H9 (cell line): ENCODE measurements around the gene EYA4. TPM values are rescaled to one million over a fixed set of nuclear protein-coding genes. Genes with fewer than 3 reads are reported as not detected.

Experiments
- DNase-seq: peaks from one replicate; pipeline ENCODE4 v3.0.0-alpha.2; 2017
- H2AFZ ChIP-seq: one replicate; pipeline ENCODE4 v1.6.1; 2013; ENCODE audit warnings: mild to moderate bottlenecking, low read length, control low read depth, moderate library complexity
- H2AK5ac ChIP-seq: 2 replicates; pipeline ENCODE4 v1.6.1; 2013; ENCODE audit warnings: low read length, control low read depth, mixed read lengths; ENCODE audit not compliant: insufficient read length
- H2BK120ac ChIP-seq: one replicate; pipeline ENCODE4 v1.6.1; 2013; ENCODE audit warnings: low read depth, mild to moderate bottlenecking, low read length, control low read depth, inconsistent platforms; ENCODE audit not compliant: poor library complexity, severe bottlenecking
- H2BK12ac ChIP-seq: 2 replicates; pipeline ENCODE4 v1.6.1; 2013; ENCODE audit warnings: low read length, control low read depth, mixed read lengths, low read depth; ENCODE audit not compliant: insufficient read length
- H2BK15ac ChIP-seq: 2 replicates; pipeline ENCODE4 v1.6.1; 2013; ENCODE audit warnings: low read depth, low read length, control low read depth
- H2BK20ac ChIP-seq: one replicate; pipeline ENCODE4 v1.6.1; 2013; ENCODE audit warnings: low read depth, mild to moderate bottlenecking, low read length, control low read depth, inconsistent platforms; ENCODE audit not compliant: poor library complexity, severe bottlenecking
- H2BK5ac ChIP-seq: 2 replicates; pipeline ENCODE4 v1.6.1; 2013; ENCODE audit warnings: low read length, control low read depth, mixed read lengths; ENCODE audit not compliant: insufficient read length
- H3K14ac ChIP-seq: 2 replicates; pipeline ENCODE4 v1.6.1; 2013; ENCODE audit warnings: low read length, control low read depth; ENCODE audit not compliant: insufficient read depth
- H3K18ac ChIP-seq: 2 replicates; pipeline ENCODE4 v1.6.1; 2013; ENCODE audit warnings: low read depth, mild to moderate bottlenecking, mixed read lengths, low read length, control low read depth; ENCODE audit not compliant: insufficient read length
- H3K23ac ChIP-seq: 2 replicates; pipeline ENCODE4 v1.6.1; 2013; ENCODE audit warnings: low read length, control low read depth, mixed read lengths, low read depth; ENCODE audit not compliant: insufficient read length
- H3K23me2 ChIP-seq: 2 replicates; pipeline ENCODE4 v1.6.1; 2013; ENCODE audit warnings: low read depth, mild to moderate bottlenecking, mixed read lengths, low read length, control low read depth; ENCODE audit not compliant: insufficient read length, poor library complexity, severe bottlenecking
- H3K27ac ChIP-seq: 2 replicates; pipeline ENCODE4 v1.5.1; 2013; ENCODE audit warnings: low read length, control low read depth, mixed read lengths, low read depth; ENCODE audit not compliant: insufficient read length
- H3K27me3 ChIP-seq: 2 replicates; pipeline ENCODE4 v1.6.1; 2013; ENCODE audit warnings: low read length, control low read depth, inconsistent platforms; ENCODE audit not compliant: insufficient read depth
- H3K4ac ChIP-seq: 2 replicates; pipeline ENCODE4 v1.6.1; 2013; ENCODE audit warnings: low read depth, mild to moderate bottlenecking, control low read depth, inconsistent platforms, low read length, moderate library complexity
- H3K4me1 ChIP-seq: 2 replicates; pipeline ENCODE4 v1.6.1; 2013; ENCODE audit warnings: low read length, control low read depth, inconsistent platforms; ENCODE audit not compliant: insufficient read depth
- H3K4me2 ChIP-seq: 2 replicates; pipeline ENCODE4 v1.6.1; 2013; ENCODE audit warnings: low read length, control low read depth, mixed read lengths; ENCODE audit not compliant: insufficient read length, insufficient read depth
- H3K56ac ChIP-seq: 2 replicates; pipeline ENCODE4 v1.6.1; 2013; ENCODE audit warnings: low read depth, mild to moderate bottlenecking, mixed read lengths, low read length, control low read depth; ENCODE audit not compliant: insufficient read length
- H3K79me1 ChIP-seq: 2 replicates; pipeline ENCODE4 v1.6.1; 2013; ENCODE audit warnings: low read depth, mild to moderate bottlenecking, moderate library complexity, low read length, control low read depth, inconsistent platforms; ENCODE audit not compliant: insufficient read depth, poor library complexity, severe bottlenecking
- H3K79me2 ChIP-seq: 2 replicates; pipeline ENCODE4 v1.6.1; 2013; ENCODE audit warnings: low read length, control low read depth, inconsistent platforms; ENCODE audit not compliant: insufficient read depth
- H3K9ac ChIP-seq: 2 replicates; pipeline ENCODE4 v1.6.1; 2013; ENCODE audit warnings: low read length, control low read depth, mixed read lengths; ENCODE audit not compliant: insufficient read length; ENCODE audit errors: extremely low read depth
- H3K9me3 ChIP-seq: one replicate; pipeline ENCODE4 v1.6.1; 2013; ENCODE audit warnings: low read depth, low read length, inconsistent platforms; ENCODE audit not compliant: control insufficient read depth
- H3T11ph ChIP-seq: one replicate; pipeline ENCODE4 v1.6.1; 2013; ENCODE audit warnings: mild to moderate bottlenecking, low read length, control low read depth, inconsistent platforms
- H4K20me1 ChIP-seq: one replicate; pipeline ENCODE4 v1.6.1; 2013; ENCODE audit not compliant: control insufficient read depth, insufficient read length, insufficient read depth
- H4K5ac ChIP-seq: 2 replicates; pipeline ENCODE4 v1.6.1; 2013; ENCODE audit warnings: low read depth, mild to moderate bottlenecking, mixed read lengths, low read length, control low read depth; ENCODE audit not compliant: insufficient read length
- H4K8ac ChIP-seq: replicated peaks from 2 replicates; pipeline ENCODE4 v1.6.1; 2013; ENCODE audit warnings: low read length, control low read depth, mixed read lengths, low read depth; ENCODE audit not compliant: insufficient read length
- H4K91ac ChIP-seq: 2 replicates; pipeline ENCODE4 v1.6.1; 2013; ENCODE audit warnings: low read depth, mild to moderate bottlenecking, moderate library complexity, mixed read lengths, low read length, control low read depth; ENCODE audit not compliant: insufficient read length
- H3K27ac Mint-ChIP-seq, 3 experiments: 2 replicates in 2 of 3; 3 replicates in 1 of 3; pipeline ENCODE4 v1.8.0; 2020 to 2021; ENCODE audit warnings: mixed read lengths in 3 of 3, mild to moderate bottlenecking in 1 of 3, moderate library complexity in 1 of 3
- H3K27me3 Mint-ChIP-seq: 2 replicates; pipeline ENCODE4 v1.8.0; 2021; ENCODE audit warnings: low read depth, mild to moderate bottlenecking, moderate library complexity, mixed read lengths
- H3K36me3 Mint-ChIP-seq, 3 experiments: 2 replicates in 2 of 3; 3 replicates in 1 of 3; pipeline ENCODE4 v1.8.0; 2020 to 2021; ENCODE audit warnings: low read depth in 3 of 3, mixed read lengths in 3 of 3; ENCODE audit not compliant: insufficient read depth in 1 of 3
- H3K4me1 Mint-ChIP-seq, 2 experiments: 2 replicates each; pipeline ENCODE4 v1.8.0; 2020; ENCODE audit warnings: mixed read lengths in 2 of 2
- H3K4me3 Mint-ChIP-seq, 2 experiments: 2 replicates in 1 of 2; 3 replicates in 1 of 2; pipeline ENCODE4 v1.8.0; 2020 to 2021; ENCODE audit warnings: mild to moderate bottlenecking in 2 of 2, mixed read lengths in 2 of 2, moderate library complexity in 1 of 2
- H3K9me3 Mint-ChIP-seq, 2 experiments: 2 replicates in 1 of 2; 3 replicates in 1 of 2; pipeline ENCODE4 v1.8.0; 2020; ENCODE audit warnings: mild to moderate bottlenecking in 2 of 2, mixed read lengths in 2 of 2, moderate library complexity in 1 of 2
- CTCF ChIP-seq: fragments of 200-600 bp; sonication (generic); conservative IDR thresholded peaks from 3 replicates; pipeline ENCODE4 v1.8.0; 2021; ENCODE audit warnings: antibody characterized with exemption, mild to moderate bottlenecking
- WGBS: extraction: QIAGEN DNeasy Blood & Tissue Kit; methylation state at CpG from one replicate; pipeline ENCODE4 v1.1.7; 2013; ENCODE audit warnings: missing lambda C conversion rate, low lambda C conversion rate, mixed read lengths; ENCODE audit not compliant: insufficient read length; ENCODE audit errors: extremely low coverage; 5-methylcytosine and 5-hydroxymethylcytosine counted together
- total RNA-seq: library from RNA; stranded (reverse); gene quantifications from 2 replicates; pipeline ENCODE4 v1.2.1, GENCODE V29; 2021

Gene EYA4
- total RNA-seq, 1 experiment from 2014 or later: 0.26 TPM

- TF ChIP-seq CTCF: no peak
- peaks cover 5% of the 10 kb centered on the region; the same call in 1 of the 2 replicates for H3K27me3 ChIP-seq
- Mint-ChIP-seq H3K27me3 (peaks cover 43% of the 10 kb centered on the region), H3K4me3 (no peak overlapping the region), H3K27ac (no peak overlapping the region), H3K4me1 (peaks cover 8 to 18% of the 10 kb centered on the region in 2 experiments), H3K36me3 (no peaks in the 10 kb centered on the region), H3K9me3 (no peaks in the 10 kb centered on the region)
- no peak overlapping the region for H3K18ac ChIP-seq
- H3K23me2 ChIP-seq: no peaks in the 10 kb centered on the region
- H3K79me1 ChIP-seq: no peaks in the 10 kb centered on the region
- no peak overlapping the region for H2BK12ac ChIP-seq
- no peak overlapping the region for H2BK20ac ChIP-seq
- H3K4ac ChIP-seq: no peak overlapping the region
- H2BK15ac ChIP-seq: no peak overlapping the region
- H3K14ac ChIP-seq: no peak overlapping the region
- H2AK5ac ChIP-seq: no peak overlapping the region
- H4K8ac ChIP-seq: no peak overlapping the region
- WGBS: no CpG with 5 or more reads among the region's 6 CpGs
- no peak overlapping the region for H3K27ac ChIP-seq
- H2BK5ac ChIP-seq: no peak overlapping the region
- DNase-seq: no peak
- no peak overlapping the region for H3K4me2 ChIP-seq
- H3K9ac ChIP-seq: no peak overlapping the region
- no peaks in the 10 kb centered on the region for H3K4me1 ChIP-seq
- no peak overlapping the region for H4K5ac ChIP-seq
- H3K23ac ChIP-seq: no peak overlapping the region
- H3T11ph ChIP-seq: no peak overlapping the region
- H3K9me3 ChIP-seq: no peaks in the 10 kb centered on the region
- no peak overlapping the region for H4K91ac ChIP-seq
- no peak overlapping the region for H2BK120ac ChIP-seq
- no peak overlapping the region for H3K56ac ChIP-seq
- H4K20me1 ChIP-seq: no peaks in the 10 kb centered on the region
- H2AFZ ChIP-seq: no peak overlapping the region
- H3K79me2 ChIP-seq: no peaks in the 10 kb centered on the region
These were observed 7.3 kb downstream of the EYA4 start for GRCh38 chr6:133248241-133249001.
